ENCODE results near the gene TSPAN3.

Gene TSPAN3

DNA sequence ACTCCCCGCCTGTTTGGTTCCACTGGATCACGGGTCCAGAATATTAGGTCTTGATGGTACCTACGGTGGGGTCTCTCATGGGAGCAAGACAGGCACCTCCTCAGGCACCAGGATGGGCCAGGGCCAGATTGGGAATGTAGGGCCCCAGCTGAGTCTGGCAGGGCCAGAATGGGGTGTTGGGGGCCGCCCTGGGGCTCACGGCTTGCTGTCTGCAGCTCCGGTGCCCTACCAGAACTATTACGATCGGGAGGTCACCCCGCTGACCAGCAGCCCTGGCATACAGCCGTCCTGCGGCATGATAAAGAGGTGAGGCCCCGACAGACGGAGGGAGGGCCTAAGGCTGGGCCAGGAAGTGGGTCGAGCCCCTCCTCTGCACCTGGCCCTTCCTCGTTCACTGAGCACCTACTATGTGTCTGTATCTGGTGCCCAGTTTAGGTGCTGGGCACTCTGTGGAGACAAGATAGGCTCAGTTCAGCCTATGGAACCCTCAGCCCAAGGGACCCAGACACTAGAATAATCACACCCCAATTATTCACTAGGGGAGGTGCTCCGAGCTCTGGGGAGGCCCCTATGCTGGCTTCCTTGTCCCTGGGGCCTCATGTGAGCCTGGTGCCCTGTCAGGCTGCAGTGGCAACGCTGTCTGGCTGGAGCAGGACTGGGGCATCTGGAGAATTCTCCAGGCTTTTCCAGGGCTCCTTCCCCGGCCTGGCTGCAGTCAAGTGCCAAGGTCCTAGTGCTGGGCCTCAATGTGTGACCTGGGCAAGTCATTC lies 38.1 kb downstream of the TSPAN3 start:
- no peak for DNase-seq

DNA sequence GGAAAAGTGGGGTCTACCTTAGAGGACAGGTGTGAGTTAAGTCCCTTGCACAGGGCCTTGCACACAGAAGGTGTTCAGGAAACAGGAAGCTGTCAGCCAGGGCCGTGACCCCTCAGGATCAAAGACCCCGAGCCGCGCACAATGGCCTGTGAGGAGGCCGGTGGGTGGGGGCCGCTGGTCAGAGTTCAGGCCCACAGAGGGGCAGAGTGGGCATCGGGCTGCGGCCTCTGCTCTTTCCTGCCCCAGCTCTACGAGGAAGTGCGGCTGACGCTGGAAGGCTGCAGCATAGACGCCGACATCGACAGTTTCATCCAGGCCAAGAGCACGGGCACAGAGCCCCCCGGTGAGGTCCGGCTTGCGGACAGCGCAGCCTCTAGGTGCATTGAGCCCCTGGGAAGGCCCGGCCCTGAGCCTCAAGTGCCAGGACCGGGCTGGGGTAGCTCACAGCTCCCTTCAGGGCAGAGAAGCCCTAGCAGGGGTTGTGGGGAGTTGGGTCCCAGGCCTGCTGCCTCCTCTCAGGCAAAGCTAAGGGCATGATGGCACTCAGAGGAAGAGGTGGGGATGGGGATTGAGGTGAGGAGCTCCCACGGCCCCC lies 38.8 kb downstream of the TSPAN3 start:
- DNase-seq, result no peak

DNA sequence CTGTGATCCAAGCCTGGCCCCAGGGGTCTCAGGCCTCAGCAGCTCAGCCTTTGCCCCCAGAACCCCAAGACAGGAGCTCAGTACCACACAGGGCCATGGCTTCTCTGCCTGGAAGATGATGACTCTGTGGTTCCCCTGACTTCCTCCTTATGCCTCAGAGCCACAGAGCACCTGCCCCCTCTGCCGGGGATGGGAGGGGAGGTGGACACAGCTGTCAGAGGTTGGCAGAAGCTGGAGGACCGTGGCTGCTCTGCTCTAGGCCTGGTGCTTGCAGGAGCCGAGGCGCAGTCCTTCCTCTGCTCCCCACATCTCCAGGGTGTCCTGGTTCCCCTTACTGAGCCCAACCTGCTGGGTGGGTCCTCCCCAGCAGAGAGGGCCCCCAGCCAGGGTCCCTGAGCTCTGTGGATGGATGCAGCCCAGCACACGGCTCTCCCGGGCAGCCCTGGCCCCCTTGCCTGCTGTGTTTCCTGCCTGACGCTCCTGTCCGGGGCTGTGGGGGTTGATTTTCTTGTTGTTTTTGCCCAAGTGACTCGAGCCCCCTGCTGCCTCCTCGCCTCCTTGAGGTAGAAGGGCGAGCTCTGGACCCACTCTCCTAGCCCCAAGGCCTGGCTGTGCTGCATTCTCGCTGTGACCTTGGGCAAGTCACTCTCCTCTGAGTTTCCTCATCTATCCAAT lies 39.4 kb downstream of the TSPAN3 start:
- no peak for DNase-seq

DNA sequence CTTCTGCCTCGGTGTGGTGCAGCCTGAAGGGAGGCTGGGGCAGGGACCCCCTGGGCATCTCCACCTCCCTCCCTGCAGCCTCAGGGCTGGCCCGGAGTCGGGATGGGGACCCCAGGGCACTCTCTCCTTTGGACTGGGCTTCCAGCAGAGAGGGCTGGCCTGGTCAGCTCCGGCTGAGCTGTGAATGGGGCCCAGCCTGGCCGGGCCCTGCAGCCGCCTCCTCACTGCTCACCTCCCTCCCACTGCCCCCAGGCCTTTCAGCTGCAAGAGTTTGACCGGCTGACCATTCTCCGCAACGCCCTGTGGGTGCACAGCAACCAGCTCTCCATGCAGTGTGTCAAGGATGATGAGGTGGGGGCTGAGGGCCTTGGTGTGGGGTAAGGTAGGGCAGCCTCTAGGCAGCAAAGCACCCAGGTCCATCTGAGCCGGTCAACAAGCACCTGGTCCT lies 40.0 kb downstream of the TSPAN3 start:
- DNase-seq, result no peak

DNA sequence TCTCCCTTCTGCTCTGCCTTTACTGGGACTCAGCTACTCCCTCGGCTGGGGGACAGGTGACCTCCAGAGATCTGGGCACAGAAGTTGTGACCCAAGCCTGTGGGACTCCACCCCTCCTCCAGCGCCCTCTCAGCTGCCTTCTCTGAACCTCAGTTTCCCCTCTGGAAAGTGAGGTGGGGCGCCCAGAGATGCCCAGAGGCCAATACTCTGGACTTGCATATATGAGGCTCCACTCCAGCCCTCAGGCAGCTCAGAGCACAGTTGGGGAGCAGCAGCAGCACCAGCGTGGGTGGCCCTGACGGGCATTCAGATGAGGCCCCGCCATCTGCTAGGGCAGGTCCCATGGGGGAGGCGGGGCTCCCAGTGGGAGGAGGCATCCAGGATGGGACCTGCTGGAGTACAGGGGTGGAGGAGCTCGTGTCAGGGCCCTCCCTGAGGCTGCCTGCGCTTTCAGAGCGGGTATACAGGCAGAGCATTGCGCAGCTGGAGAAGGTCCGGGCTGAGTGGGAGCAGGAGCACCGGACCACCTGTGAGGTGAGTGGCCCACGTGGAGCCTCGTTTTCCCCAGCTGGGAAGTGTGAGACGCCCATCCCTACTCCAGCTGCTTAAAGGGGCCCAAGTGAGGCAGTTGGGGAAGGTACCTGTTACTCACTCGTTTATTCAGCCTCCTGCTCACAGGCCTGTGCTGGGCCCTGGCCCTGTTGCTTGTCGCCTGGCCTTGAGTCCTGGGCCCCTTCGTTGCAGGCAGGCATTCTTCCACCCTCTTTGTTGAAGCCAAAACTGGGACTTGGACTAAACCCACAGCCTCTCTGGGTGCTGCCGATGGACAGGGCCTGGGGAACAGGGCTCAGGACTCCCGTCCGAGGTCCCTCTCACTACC lies 40.6 kb downstream of the TSPAN3 start:
- DNase-seq, result no peak

DNA sequence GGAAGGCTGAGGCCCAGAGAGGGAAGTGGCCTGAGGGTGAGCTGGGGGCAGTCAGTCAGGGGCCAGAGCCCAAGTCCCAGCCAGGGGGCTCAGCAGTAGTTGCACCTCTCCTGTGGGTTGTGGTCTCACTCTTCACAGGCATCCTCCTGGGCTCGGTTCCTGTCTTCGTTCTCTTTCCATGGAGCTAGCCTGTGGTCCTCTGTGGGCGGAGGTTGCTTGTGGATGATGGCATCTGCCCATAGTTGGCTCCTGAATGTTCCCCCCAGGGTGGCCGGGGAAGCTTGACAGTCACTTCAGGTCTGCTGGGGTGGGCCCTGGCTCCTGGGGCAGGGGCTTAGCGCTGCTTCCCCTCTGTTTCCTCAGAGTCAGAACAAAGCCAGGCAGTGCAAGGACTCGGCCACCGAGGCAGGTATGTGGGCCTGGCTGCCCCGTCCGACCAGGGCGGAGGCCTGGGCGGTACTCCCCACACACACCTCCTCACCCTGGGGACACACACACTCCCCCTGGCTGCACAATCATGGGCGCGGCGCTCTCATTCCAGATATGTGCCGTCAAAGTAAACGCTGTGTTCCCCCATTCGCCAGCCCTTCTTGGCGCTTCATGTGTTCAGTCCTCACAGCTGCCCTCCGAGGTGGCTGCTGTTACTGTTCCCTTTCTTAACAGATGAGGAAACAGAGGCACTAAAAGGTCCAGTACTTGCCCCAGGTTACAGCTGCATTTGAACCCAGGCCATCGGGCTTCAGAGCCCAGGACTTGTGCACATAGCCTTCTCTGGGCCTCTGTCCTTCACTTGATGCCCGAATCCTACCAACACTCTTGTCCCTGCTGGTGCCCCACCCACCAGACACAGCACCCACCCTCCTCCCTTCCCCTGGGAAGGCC lies 41.5 kb downstream of the TSPAN3 start:
- DNase-seq, result no peak

DNA sequence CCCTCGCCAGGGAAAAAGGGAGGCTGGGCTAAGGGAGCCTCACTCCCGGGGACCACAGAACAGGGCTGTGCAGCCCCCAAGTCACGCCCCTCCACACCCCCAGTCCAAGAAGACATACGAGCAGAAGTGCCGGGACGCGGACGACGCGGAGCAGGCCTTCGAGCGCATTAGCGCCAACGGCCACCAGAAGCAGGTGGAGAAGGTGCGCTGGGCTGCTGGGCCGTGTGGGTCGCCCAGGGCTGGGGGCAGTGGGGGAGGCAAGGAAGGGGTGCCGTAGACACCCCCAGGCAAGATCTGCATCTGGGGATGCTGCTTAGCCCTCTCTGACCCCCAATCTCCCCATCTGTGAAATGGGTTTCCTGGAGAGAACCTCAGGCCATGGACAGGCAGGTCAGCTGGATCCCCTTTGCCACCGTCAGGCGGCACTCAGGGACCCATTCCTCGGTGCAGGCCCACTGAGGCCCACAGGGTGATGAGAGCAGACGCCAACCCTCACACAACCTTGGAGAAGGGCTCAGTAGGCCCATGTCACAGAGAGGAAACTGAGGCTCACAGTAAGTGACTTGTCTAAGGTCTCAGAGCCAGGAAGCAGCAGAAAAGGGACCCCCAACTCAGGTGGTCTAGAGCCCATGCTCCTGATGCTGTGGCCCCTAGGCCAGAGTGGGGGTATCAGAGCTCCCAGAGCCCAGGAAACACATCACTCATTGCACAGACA lies 42.3 kb downstream of the TSPAN3 start:
- no peak for DNase-seq

DNA sequence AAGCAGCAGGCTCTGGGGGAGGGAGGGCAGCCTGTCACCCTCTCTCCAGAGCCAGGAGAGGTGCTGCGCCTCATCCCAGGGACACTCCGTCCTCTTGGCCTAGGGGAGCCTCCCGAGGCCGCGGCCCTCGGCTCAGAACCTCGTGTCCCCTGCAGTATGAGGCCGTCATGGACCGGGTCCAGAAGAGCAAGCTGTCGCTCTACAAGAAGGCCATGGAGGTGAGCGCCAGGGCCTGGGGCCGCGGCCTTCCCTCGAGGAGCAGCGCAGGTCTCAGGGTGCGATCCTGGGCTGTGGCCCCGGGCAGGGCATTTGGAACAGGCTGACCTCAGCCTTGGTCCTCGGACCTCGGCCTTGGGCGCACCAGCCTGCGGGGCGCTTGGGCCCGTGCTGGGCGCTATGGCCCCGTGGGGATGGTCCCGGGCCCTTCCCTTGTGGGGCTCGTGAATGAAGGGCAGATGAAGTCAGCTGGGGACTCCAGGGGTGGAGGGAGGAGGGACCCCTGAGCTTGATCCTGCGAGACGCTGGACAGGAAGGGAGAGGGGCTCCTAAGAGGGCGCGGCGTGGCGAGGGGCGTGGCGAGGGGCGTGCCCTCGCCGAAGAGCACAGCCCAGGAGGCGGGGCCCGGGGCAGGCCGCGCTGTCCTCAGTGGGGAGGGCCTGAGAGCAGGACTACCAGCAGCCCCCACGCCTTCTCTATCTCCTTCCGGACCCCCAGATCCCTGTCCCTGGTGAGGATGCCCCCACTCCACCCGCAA lies 43.0 kb downstream of the TSPAN3 start:
- DNase-seq, result no peak

DNA sequence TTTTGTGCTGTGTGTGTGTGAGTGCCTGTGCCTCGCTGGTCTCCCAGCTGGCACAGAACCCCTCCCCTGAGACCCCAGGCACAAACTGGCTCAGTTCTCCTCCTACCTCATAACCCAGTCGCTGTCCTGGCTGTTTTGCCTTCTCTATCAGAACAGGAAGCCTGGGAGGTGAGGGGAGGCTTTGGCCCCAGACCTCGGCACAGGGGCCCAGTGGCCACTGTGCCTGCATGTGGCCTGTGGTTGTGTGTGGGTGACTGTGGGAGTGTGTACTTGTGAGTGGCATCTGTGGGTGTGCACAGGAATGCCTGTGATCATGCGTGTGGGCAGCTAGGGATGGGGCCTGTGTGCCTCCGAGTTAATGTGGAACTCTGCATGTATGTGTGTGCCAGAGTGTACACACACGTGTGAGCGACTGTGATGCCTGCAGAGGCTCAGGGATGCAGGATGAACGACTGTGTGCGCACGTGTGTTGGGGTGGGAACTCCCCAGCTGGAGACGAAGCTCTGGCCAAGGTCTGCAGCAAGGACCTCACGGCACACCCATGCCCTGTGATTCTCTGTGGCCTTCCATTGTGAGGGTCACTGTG lies 43.7 kb downstream of the TSPAN3 start:
- no peak for DNase-seq

DNA sequence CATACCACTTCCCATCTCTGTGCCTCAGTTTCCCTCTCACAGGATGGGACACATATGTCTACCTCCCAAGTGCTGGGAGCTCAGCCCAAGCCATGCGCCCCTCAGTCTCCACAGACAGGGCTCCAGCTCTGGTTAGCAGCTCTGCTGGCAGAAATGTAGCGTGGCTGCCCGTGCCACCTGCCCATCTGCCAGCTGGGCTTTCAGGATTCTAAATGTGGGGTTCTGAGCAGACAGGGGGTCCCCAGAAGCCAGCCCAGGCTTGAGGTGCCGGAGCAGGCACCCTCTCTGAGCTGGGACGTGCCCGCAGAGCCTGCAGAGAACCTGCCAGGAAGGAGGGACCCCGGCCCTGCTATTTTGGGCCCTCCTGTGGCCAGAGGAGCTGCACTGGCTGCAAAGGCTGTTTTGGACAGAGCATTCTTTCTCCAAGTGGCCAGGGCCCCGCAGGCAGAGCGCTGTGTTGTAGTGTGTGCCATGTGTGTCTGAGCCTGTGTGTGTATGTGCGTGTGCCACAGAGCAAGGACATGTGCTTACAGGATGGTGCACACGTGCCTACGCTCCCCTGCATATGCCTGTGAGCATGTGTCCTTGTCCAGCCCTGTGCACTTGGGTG lies 44.3 kb downstream of the TSPAN3 start:
- no peak for DNase-seq

DNA sequence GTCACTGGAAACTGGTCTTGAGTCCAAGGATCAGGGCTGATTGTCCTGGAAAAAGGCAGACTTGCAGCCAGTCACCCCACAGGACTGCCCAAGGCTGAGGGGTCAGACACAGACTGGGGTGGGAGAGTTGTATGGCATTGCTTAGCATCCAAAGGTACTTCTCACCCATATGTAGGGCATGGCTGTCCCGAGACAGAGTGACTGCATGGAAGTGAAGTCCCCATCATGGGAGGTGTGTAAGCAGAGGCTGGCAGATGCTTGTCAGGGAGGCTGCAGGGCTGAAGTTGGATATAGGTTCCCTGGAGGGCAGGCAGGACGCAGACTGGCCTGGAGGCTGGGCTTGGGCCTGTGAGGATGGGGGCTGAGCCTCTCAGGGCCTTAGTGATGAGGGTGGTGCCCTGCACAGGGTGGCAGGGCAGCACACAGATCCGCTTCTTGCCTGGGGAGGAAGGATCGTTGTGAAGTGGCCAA lies 44.9 kb downstream of the TSPAN3 start:
- DNase-seq, result no peak

DNA sequence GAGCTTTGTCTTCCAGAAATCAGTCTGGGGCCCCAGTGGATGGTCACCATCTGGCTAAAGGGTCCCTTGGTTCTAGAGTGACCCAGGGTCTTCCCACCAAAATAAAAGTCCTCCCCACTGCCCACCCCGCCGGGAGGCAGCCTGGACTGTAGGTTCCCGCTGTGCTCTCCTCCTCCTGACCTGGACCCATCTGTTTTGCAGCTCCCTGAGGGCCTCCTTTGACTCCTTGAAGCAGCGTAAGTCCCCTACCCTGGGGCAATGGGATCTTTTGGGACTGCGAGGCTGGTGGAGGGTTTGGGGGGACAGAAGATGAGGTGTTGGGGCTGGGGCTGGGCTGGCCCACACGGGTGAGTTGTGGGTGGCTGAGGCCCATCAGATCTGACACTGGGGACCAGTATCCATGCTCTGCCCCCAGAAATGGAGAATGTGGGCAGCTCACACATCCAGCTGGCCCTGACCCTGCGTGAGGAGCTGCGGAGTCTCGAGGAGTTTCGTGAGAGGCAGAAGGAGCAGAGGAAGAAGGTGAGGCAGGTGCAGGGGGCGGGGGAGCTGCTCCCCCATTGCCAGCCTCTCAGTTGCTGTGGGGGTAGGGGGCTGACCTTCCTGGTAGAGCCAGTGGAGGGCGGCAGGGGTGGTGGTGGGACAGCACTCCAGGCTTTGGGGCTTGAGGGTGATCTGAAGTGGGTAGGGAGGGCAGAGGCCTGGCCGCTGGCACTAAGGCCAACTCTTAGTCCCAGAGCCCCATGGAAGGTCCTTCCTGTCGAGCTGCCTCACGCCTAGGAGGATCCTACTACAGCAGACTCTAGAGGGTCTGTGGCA lies 45.6 kb downstream of the TSPAN3 start:
- no peak for DNase-seq

DNA sequence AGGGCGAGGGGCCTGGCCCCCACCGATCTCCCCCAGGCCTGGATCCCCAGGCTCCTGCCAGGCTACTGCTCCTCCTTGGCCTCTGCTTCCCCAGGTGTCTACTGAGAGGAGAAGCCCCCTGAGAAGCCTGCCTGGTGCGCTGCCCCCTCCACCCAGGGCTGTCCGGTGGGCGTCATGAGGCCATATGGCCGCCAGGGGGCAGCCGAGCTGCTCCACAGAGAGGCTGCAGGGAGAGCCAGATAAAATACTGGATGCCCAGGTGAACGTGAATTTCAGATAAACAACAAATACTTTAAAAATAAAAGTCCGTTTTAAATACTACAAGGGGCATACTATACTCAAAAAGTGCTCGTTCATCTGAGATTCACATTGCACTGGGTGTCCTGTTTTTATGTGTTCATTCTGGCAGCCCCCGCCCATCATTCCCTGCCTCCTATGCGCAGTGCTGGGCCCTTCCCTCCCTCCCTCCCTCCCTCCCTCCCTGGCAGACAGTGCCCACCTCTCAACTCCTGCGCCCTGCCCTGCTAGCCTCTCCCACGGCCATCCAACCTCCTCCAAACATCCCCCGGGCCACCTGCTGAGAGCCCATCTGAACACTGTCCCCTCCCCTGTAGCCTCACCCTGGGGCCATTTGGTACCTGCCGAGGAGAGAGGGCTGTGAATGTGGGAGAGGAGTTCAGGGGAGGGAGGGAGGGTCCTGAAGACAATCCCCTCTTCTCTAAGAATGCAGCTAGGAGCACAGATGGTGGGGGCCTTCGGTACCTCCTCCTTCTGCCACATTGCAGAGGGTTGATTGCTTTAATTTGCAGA lies 46.4 kb downstream of the TSPAN3 start:
- DNase-seq, result no peak

DNA sequence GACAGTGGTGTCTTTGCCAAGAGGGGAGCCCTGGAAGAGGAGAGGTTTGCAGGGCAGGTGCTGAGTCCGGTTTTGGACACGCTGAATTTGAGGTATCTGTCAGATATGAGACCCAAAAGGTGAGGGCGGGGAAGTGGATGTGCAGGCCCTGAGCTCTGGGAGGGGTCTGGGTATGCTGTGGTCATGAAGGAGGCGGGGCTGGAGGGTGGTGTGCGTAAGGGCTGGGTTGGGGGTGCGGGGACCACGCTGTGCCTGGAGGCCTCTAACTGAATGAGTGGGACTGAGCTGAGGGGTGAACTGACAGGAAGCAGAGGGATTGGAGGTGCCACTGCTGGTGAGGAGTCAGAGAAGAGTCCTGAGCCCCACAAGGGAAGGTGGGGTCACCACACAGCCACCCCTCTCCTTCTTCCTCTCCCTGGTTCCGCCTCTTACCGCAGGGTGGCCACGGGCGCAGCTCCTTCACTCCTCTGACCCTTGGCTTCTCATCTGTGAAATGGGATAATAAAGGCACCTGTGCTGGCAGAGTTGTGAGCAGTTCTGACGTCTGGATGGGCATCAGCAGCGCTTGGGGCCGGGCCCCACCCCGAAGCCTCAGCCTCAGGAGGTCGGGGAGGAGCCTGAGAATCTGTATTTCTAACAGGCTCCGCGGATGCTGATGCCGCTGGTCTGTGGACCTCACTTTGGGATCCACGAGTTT lies 47.2 kb downstream of the TSPAN3 start:
- DNase-seq, result no peak

DNA sequence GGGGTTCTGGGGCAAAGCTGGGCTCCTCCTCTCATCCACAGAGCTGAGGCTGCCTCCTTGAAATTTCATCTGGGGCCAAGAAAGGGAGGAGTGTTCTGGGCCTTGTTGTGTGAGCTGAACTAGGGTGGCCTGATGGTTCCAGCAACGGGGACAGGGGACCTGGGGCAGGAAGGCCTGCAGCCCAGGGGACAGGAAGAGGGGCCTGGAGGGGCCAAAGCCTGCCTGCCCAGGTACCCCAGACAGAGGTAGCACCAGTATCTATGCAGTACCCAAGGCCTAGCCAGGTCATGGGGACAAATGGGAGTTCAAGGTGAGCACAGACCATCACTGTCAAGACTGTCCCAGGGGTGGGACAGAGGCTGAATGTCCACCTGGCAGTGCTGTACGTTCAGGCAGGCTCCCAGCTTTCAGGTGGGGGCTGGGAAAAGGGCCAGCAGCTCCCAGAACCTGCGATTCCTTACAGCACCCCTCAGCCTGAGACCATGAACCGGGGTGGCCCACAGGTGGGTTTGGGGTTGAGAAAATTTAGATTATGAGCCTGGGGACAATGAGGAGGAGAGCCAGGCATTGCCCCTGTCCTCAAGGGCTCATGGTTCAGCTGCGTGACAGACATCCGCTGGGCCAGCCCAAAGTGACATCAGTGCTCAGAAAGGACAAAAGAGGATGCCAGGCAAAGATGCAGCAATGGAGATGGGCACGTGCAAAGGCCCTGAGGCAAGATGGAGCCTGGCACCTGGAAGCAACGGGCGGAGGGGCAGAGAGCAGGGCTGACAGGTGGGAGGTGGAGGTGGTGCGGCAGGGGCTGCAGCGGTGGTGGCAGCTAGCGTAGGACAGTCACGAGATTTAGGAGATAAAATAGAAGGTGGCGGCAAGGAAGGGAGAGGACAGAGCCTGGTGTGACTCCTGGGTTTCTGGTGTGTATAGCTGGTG lies 48.0 kb downstream of the TSPAN3 start:
- no peak for DNase-seq

DNA sequence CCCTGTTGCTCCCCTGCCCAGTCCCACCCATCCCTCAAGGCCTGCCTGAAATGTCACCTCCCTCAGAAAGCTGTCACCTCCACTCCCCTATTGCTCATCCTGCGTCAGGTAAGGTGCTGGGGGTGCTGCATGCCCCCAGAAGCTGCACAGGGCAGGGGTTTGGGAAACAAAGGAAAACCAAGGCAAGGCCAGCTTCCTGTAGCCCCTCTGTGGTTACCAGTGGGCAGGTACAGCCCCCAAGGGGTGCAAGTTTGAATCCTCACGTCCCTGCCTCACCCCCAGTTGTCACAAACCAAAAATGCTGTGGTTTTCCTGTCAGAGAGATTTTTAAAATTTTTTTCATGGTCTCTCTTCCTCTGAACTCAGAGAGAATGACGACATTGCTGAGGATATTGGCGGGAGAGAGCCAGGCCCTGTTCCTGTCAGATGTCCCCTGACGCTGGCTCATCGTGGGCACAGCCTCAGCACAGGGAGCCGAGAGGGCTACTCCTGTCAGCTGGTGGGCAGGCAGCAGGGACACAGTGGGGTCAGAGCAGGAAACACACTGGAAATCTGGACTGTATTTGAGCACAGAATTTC lies 49.0 kb downstream of the TSPAN3 start:
- no peak for DNase-seq
